Immature natural killer cell (primary cell): ENCODE results near the gene DESI2. TPM values are rescaled to one million over a fixed set of nuclear protein-coding genes. Genes with fewer than 3 reads are reported as not detected.
"Not testable (repeated sequence)": the region's sequence is repeated elsewhere in the genome, so short reads cannot be mapped to it uniquely, and the experiment has no call there.

ENCODE experiments used
- DNase-seq, 3 donors: peaks; one replicate each; pipeline ENCODE4 v3.0.0; 2022; ENCODE audit warnings: mixed read lengths in 1 of 3
- H3K27ac Mint-ChIP-seq, 6 donors: one replicate each; pipeline ENCODE4 v1.8.0; 2020; ENCODE audit warnings: mixed read lengths in 6 of 6, mild to moderate bottlenecking in 5 of 6, inconsistent platforms in 4 of 6, moderate library complexity in 3 of 6
- H3K27me3 Mint-ChIP-seq, 3 donors: one replicate each; pipeline ENCODE4 v1.8.0; 2020 to 2021; ENCODE audit warnings: low read depth in 3 of 3, mild to moderate bottlenecking in 3 of 3, mixed read lengths in 3 of 3, moderate library complexity in 3 of 3, inconsistent platforms in 1 of 3
- H3K36me3 Mint-ChIP-seq, 3 donors: one replicate each; pipeline ENCODE4 v1.8.0; 2020; ENCODE audit warnings: mixed read lengths in 3 of 3, inconsistent platforms in 2 of 3, mild to moderate bottlenecking in 2 of 3
- H3K4me1 Mint-ChIP-seq, 2 donors: one replicate each; pipeline ENCODE4 v1.8.0; 2020; ENCODE audit warnings: inconsistent platforms in 2 of 2, mild to moderate bottlenecking in 2 of 2, mixed read lengths in 2 of 2, moderate library complexity in 1 of 2
- H3K4me3 Mint-ChIP-seq, 5 donors: one replicate each; pipeline ENCODE4 v1.8.0; 2020; ENCODE audit warnings: mild to moderate bottlenecking in 5 of 5, mixed read lengths in 5 of 5, inconsistent platforms in 3 of 5, moderate library complexity in 3 of 5
- H3K9me3 Mint-ChIP-seq, 6 donors: one replicate each; pipeline ENCODE4 v1.8.0; 2020; ENCODE audit warnings: mild to moderate bottlenecking in 6 of 6, mixed read lengths in 6 of 6, inconsistent platforms in 4 of 6, moderate library complexity in 3 of 6
- polyA plus RNA-seq, 3 donors: library from polyadenylated mRNA; unstranded; fragments of 300-500 nt; fragmentation: Illumina TruSeq; gene quantifications; one replicate each; pipeline ENCODE4 v1.2.3, GENCODE V29; 2021

Gene DESI2
- polyA plus RNA-seq, 3 donors from 2014 or later: 9.9 to 25.8 (median 20.7) TPM

DNA sequence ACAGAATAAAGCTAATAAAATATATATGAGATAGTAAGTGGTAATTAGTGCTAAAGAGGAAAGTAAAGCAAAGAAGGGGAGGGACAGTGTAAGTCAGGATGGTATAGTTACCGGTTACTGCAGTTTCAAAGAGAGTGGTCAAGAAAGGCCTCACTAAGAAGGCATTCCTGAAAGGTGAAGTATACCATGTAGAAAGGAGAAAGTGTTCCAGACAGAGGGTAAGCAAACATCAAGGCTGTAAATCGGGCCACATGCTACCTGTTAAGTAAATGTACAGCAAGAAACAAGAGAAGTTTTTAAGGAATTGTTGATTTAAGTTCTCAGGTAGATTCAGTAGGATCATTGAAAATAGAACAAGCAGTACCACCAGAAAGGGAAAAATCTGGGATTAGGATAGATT lies 9.7 kb downstream of the DESI2 start:
- no peaks in the 10 kb centered on the region for H3K27me3 Mint-ChIP-seq
- peaks cover 15 to 22% of the 10 kb centered on the region in 2 donors for H3K4me1 Mint-ChIP-seq
- H3K9me3 Mint-ChIP-seq: peaks cover 0 to 2% (median 0%) of the 10 kb centered on the region in 6 donors
- H3K4me3 Mint-ChIP-seq: no peak overlapping the region
- H3K36me3 Mint-ChIP-seq: peaks cover 1 to 5% (median 2%) of the 10 kb centered on the region in 3 donors
- H3K27ac Mint-ChIP-seq: peak overlapping the region in 2 of 6 donors; percentile 29 to 55
- DNase-seq: no peak

DNA sequence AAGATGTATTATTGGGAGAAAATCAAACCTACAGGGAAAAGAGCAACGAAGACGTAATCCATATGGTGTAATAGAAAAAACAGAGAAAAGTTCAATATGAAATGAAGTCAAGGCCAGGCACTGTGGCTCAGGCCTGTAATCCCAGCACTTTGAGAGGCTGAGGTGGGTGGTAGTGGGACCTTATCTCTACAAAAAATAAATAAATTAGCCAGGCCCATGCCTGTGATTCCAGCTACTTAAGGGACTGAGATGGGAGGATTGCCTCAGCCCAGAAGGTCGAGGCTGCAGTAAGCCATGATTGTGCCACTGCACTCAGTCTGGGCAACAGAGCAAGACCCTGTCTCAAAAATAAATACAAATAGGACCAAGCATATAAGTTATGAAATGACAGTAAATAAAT lies 11.4 kb downstream of the DESI2 start:
- H3K4me1 Mint-ChIP-seq: peaks cover 9 to 12% of the 10 kb centered on the region in 2 donors
- peaks cover 0 to 2% (median 0%) of the 10 kb centered on the region in 3 donors for H3K36me3 Mint-ChIP-seq
- DNase-seq: no peak
- H3K4me3 Mint-ChIP-seq: no peak overlapping the region
- peaks cover 0 to 2% (median 0%) of the 10 kb centered on the region in 6 donors for H3K9me3 Mint-ChIP-seq
- H3K27me3 Mint-ChIP-seq: no peaks in the 10 kb centered on the region
- no peak overlapping the region for H3K27ac Mint-ChIP-seq

DNA sequence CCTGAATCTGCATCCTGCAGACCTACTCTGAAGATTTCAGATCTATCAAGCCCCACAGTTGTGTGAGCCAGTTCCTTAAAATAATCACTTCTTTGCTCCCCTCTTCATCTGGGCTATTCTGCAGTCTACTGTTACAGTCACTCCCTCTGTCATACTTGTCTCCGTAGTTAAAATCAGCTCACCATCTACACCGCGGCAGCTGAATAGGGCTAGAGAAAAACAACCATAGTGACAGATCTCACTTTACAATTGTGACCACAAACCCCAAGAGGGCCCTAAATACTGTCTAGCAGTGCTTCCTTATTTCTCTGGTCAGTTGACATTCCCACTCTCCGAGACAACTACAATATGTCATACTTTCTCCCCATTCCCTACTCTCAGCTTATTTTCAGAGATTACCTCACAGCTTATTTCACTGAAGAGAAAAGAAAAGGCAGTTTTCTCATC lies 12.9 kb downstream of the DESI2 start:
- H3K4me3 Mint-ChIP-seq: no peak overlapping the region
- peaks cover 11 to 13% of the 10 kb centered on the region in 2 donors for H3K4me1 Mint-ChIP-seq
- DNase-seq: peak; percentile 44 to 64 (median 60)
- H3K27me3 Mint-ChIP-seq: no peaks in the 10 kb centered on the region
- H3K36me3 Mint-ChIP-seq: peaks cover 0 to 4% (median 0%) of the 10 kb centered on the region in 3 donors
- H3K9me3 Mint-ChIP-seq: peaks cover 0 to 2% (median 0%) of the 10 kb centered on the region in 6 donors
- no peak overlapping the region for H3K27ac Mint-ChIP-seq

DNA sequence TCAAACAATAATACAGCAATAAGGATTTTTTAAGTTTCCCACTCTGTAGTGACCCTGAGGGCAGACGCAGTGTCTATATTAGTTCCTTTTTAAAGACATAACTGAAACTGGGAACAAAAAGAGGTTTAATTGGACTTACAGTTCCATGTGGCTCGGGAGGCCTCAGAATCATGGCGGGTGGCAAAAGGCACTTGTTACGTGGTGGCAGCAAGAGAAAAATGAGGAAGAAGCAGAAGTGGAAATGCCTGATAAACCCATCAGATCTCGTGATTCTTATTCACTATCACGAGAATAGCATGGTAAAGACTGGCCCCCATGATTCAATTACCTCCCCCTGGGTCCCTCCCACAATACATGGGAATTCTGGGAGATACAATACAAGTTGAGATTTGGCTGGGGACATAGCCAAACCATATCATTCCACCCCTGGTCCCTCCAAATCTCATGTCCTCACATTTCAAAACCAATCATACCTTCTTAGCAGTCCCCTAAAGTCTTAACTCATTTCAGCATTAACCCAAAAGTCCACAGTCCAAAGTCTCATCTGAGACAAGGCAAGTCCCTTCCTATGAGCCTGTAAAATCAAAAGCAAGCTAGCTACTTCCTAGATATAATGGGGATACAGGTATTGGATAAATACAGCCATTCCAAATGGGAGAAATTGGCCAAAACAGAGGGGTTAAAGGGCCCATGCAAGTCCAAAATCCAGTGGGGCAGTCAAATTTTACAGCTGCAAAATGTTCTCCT lies 13.9 kb downstream of the DESI2 start:
- not testable (repeated sequence) for H3K4me3 Mint-ChIP-seq, H3K27me3 Mint-ChIP-seq, H3K9me3 Mint-ChIP-seq, H3K27ac Mint-ChIP-seq, H3K36me3 Mint-ChIP-seq, DNase-seq
- peaks cover 16 to 22% of the 10 kb centered on the region in 2 donors for H3K4me1 Mint-ChIP-seq

DNA sequence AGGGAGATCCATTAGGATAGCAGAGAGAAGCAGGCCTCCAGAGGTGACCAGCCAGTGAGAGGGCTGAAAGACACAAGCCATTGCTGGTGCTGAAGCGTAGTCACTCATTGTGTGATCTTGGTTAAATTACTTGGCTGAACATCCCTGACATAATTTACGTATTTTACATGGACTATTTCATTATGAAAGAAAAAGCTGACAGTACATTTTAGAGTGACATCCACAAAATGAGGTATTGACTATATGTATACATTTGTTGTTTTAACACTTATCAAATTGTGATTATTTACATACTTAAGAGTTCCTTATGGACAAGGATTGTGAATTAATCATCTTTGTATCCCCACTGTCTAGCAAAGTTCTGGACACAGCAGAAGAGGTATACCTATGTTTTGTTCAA lies 14.9 kb downstream of the DESI2 start:
- Mint-ChIP-seq H3K27me3 (no peaks in the 10 kb centered on the region), H3K27ac (peak overlapping the region in 1 of 6 donors; percentile 39), H3K4me3 (no peak overlapping the region), H3K9me3 (peaks cover 0 to 2% (median 0%) of the 10 kb centered on the region in 6 donors), H3K4me1 (peaks cover 14% of the 10 kb centered on the region in 2 donors), H3K36me3 (peaks cover 0 to 6% (median 0%) of the 10 kb centered on the region in 3 donors)
- DNase-seq: no peak

DNA sequence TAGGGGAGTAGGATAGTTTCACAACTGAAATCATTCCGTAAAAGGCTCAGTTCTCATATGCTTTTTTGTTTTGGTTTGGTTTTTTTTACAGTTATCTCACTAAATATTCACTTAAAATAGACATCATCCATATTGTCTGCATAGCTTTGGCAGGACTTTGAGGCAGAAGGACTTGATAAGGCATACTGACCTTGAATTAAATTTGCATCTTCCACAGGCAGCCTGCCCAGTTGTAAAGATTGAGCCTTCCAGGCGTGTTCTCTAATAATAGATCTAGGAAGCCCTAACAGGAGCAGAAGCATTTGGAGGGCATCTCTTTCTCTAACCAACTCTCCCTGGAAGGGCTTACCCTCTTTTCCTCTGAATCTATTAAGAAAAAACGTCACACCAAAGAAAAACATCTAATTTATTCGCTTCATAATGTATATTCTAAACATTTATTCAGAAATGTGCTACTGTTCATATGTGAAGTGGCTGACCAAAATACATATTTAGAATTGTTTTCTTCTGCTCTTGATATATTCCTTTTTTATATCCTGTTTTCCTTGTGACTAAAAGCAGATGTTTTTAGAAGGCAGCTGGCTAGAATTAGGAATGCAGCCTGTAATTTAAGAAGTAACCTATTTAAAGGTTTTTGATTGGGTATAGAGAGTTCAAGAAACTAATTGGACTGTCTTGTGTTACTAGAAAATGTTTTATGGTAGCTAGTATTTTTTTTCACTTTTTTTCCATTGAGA lies 20.2 kb downstream of the DESI2 start:
- peak overlapping the region in 2 of 6 donors; percentile 12 to 75 for H3K27ac Mint-ChIP-seq
- no peak for DNase-seq
- H3K9me3 Mint-ChIP-seq: no peaks in the 10 kb centered on the region
- peaks cover 4 to 9% (median 5%) of the 10 kb centered on the region in 3 donors for H3K36me3 Mint-ChIP-seq
- peaks cover 20 to 40% of the 10 kb centered on the region in 2 donors for H3K4me1 Mint-ChIP-seq
- H3K27me3 Mint-ChIP-seq: peaks cover 0 to 1% (median 0%) of the 10 kb centered on the region in 3 donors
- no peak overlapping the region for H3K4me3 Mint-ChIP-seq

DNA sequence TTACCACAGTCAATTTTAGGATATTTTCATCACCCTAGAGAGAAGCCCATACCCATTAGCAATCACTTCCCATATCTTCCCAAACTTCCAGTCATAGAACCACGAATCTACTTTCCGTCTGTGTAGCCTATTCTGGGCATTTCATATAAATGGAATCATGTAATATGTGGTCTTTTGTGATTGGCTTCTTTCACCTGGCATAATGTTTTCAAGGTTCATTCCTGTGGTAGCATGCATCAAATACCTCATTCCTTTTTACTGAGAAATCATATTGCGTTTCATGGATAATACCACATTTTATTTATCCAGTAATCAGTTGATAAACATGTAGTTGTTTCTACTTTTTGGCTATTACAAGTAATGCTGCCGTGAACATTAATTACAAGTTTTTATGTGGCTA lies 21.5 kb downstream of the DESI2 start:
- peak overlapping the region in 2 of 6 donors; percentile 12 to 40 for H3K27ac Mint-ChIP-seq
- H3K9me3 Mint-ChIP-seq: no peaks in the 10 kb centered on the region
- no peak for DNase-seq
- H3K36me3 Mint-ChIP-seq: peaks cover 4 to 9% (median 5%) of the 10 kb centered on the region in 3 donors
- peaks cover 0 to 1% (median 0%) of the 10 kb centered on the region in 3 donors for H3K27me3 Mint-ChIP-seq
- H3K4me1 Mint-ChIP-seq: peaks cover 21 to 53% of the 10 kb centered on the region in 2 donors
- no peak overlapping the region for H3K4me3 Mint-ChIP-seq

DNA sequence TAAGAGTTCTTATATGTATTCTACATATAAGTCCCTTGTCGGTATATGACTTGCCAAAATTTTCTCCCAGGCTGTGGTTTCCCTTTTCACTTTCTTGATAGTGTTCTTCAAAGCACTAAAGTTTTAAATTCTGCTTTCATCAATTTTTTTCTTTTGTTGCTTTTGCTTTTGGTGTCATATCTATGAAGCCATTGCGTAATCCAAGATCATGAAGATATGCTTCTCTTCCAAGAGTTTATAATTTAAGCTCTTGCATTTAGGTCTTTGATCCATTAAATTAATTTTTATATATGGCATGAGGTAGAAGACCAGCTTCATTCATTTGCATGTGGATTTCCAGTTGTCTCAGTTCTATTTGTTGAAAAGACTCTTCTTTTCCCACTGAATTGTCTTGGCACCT lies 22.2 kb downstream of the DESI2 start:
- Mint-ChIP-seq H3K27ac (peak overlapping the region in 2 of 6 donors; percentile 15 to 23), H3K36me3 (peaks cover 4 to 9% (median 5%) of the 10 kb centered on the region in 3 donors), H3K4me1 (peaks cover 22 to 61% of the 10 kb centered on the region in 2 donors), H3K4me3 (no peak overlapping the region), H3K9me3 (no peaks in the 10 kb centered on the region), H3K27me3 (peaks cover 0 to 1% (median 0%) of the 10 kb centered on the region in 3 donors)
- no peak for DNase-seq

DNA sequence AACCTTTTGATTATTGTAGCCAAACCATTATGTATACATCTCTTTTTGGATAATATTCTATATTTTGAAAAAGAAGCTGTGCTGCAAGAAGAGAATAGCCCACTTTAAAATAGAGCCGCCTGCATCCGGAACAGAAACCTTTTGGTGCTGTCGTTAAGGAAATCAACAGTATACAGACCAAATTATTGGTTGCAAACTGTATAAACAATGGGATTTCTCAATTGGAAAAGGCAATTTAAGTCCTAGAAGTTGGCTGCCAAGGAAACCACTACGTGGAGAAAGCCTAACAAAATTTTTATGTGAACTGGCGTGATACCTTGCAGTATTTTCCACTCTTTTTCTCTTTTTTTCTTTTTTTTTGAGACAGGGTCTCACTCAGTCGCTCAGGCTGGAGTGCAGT lies 25.8 kb downstream of the DESI2 start:
- Mint-ChIP-seq H3K27ac (no peak overlapping the region), H3K9me3 (no peaks in the 10 kb centered on the region), H3K36me3 (peaks cover 5 to 20% (median 16%) of the 10 kb centered on the region in 3 donors), H3K4me3 (no peak overlapping the region), H3K4me1 (peaks cover 32 to 81% of the 10 kb centered on the region in 2 donors), H3K27me3 (no peaks in the 10 kb centered on the region)
- DNase-seq: no peak

DNA sequence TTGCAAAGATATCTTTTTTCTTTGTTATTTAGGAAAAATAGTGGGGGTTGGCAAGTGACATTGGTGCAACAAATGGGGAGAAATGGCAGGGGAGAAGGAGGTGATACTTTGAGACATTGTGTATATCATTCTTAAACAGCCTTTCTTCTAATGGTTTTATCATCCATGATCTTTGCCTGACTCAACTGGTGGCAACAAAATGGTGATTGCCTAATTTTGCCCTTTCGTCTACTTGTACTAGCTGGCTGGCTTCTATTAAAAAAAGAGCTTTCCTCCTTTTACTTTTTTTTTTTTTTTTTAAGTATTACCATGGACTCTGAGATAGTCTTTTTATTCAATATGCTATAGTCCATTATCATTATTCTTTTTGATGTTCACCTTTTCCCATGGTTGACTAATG lies 27.7 kb downstream of the DESI2 start:
- H3K4me1 Mint-ChIP-seq: peaks cover 32 to 86% of the 10 kb centered on the region in 2 donors
- peaks cover 0 to 20% (median 12%) of the 10 kb centered on the region in 3 donors for H3K36me3 Mint-ChIP-seq
- no peak for DNase-seq
- no peaks in the 10 kb centered on the region for H3K9me3 Mint-ChIP-seq
- H3K27me3 Mint-ChIP-seq: no peaks in the 10 kb centered on the region
- no peak overlapping the region for H3K27ac Mint-ChIP-seq
- H3K4me3 Mint-ChIP-seq: no peak overlapping the region

DNA sequence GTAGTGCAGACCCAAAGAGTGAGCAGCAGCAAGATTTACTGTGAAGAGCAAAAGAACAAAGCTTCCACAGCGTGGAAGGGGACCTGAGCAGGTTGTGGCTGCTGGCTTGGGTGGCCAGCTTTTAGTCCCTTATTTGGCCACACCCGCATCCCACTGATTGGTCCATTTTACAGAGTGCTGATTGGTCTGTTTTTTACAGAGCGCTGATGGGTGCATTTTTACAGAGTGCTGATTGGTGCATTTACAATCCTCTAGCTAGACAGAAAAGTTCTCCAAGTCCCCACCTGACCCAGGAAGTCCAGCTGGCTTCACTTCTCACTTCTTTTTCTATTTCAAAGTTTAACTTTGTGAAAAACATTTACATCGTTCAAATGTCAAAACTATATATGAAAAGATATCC lies 29.2 kb downstream of the DESI2 start:
- H3K27me3 Mint-ChIP-seq, H3K27ac Mint-ChIP-seq, DNase-seq, H3K9me3 Mint-ChIP-seq: not testable (repeated sequence)
- peaks cover 29 to 90% of the 10 kb centered on the region in 2 donors for H3K4me1 Mint-ChIP-seq
- peak overlapping the region in 1 of 5 donors; percentile 22 for H3K4me3 Mint-ChIP-seq
- H3K36me3 Mint-ChIP-seq: peaks cover 0 to 20% (median 12%) of the 10 kb centered on the region in 3 donors

DNA sequence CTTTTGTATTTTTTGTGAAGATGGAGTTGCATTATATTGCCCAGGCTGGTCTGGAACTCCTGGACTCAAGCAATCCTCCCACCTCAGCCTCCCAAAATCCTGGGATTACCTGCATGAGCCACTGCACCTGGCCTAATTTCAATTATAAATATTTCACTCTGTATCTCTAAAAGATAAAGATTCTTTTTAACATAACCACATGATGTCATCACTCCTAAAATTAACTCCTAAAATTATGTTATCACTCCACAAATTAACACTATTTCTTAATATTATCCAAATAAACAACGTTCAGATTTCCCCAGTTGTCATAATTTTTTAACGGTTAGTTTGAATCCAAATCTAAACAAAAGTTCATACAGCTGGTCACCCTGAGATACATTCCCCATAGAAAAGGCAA lies 43.0 kb downstream of the DESI2 start:
- Mint-ChIP-seq H3K4me1 (no peaks in the 10 kb centered on the region), H3K9me3 (no peaks in the 10 kb centered on the region), H3K27me3 (no peaks in the 10 kb centered on the region), H3K36me3 (peaks cover 35 to 47% (median 43%) of the 10 kb centered on the region in 3 donors), H3K27ac (peak overlapping the region in 1 of 6 donors; percentile 30), H3K4me3 (no peak overlapping the region)
- no peak for DNase-seq

DNA sequence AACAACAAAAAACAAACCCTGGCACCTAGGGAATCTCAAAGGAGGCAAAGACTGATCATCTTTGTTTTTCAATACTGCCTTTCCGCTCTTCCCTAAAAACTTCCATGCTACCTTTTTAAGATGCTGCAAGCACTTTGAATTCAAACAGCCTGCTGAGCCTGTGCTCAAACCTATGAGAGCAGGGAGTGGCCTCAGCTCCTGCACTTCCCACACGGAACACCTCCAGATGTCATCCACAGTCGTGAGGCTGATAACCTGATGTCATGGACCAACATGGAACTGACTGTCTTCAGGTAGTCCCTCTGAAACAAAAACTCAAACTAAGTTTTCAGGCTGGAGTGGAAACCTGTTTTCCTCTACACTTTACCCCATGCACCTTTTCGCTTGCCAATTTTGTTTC lies 46.8 kb downstream of the DESI2 start:
- Mint-ChIP-seq H3K27ac (peak overlapping the region in 1 of 6 donors; percentile 52), H3K9me3 (no peaks in the 10 kb centered on the region), H3K4me1 (peaks cover 0 to 5% of the 10 kb centered on the region in 2 donors), H3K36me3 (peaks cover 25 to 38% (median 31%) of the 10 kb centered on the region in 3 donors), H3K4me3 (no peak overlapping the region), H3K27me3 (no peaks in the 10 kb centered on the region)
- no peak for DNase-seq

DNA sequence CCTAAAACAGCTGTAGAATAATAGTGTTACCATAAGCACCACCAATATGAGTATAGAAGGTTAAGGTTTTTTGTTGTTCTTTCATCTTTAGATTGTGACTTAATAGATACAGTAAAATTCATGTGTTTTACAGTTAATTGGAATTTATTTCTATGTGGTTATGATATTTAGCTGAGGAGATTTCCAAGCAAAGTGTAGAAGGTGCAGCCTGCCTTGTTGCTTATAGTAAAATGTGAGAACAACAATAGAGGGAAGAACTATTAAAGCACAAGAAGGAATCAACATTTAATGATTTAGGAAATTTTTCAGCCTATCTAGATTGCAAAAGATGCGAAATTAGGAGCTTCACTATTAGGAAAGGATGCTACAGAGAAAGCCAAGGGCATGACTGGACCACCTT lies 47.9 kb downstream of the DESI2 start:
- Mint-ChIP-seq H3K36me3 (peaks cover 25 to 43% (median 31%) of the 10 kb centered on the region in 3 donors), H3K27ac (no peak overlapping the region), H3K4me3 (no peak overlapping the region), H3K9me3 (no peaks in the 10 kb centered on the region), H3K4me1 (peaks cover 0 to 5% of the 10 kb centered on the region in 2 donors), H3K27me3 (no peaks in the 10 kb centered on the region)
- DNase-seq: no peak
